Islet precursor cell (in vitro differentiated cells): ENCODE results near the gene AARSD1.
"Not testable (repeated sequence)": the region's sequence is repeated elsewhere in the genome, so short reads cannot be mapped to it uniquely, and the experiment has no call there.

Source experiments
- DNase-seq: peaks from one replicate; pipeline ENCODE4 v3.0.0-alpha.2; 2018

Gene AARSD1

DNA sequence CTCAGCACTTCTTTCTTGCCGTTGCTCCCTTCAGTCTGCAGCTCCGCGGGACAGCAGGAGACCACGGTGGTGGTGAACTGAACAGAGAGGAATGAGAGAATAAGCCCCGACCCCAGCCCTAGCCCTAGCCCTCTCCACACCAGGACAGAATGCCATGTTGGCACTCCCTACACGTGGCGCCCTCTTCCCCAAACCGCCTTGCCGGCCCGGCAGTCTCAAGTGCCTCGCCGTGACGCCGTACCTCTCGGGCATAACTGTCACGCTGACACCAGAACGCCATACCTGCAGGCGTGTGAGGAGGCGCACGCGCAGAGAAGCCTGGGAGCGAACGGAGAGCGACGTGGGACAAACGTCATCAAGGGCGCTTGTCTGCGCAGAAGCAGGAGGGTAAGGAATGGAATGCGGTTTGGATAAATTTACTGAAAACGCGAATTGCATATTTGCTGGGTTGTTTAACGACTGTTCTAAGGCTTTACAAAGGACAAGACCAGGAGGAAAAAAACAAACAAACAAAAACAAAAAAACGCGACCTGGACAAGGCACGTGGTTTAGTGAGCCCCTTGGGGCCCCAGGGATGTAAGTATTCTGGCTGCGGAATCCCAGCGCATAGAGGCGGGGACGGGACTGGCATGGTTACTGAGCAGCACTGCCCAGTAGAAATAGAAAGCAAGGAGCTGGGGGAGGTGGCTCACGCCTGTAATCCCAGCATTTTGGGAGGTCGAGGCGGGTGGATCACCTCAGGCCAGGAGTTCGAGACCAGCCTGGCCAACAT is at the start of gene AARSD1:
TSS of gene AARSD1 (minus strand) at position 294 of the 772 bp plus-strand sequence. CDS start at position 280, 14 bp downstream.
- DNase-seq: peak; percentile 98

GRCh38 chr17:43013296-43013695 is 49.0 kb upstream of the AARSD1 start:
- no peak for DNase-seq

GRCh38 chr17:43011728-43012472 is 47.6 kb upstream of the AARSD1 start:
- DNase-seq: no peak

- peak; percentile 79 for DNase-seq
These were observed 46.5 kb upstream of the AARSD1 start for GRCh38 chr17:43010667-43011308.

- DNase-seq: peak; percentile 92
These were observed 42.6 kb upstream of the AARSD1 start, which contains the start of gene IFI35 for GRCh38 chr17:43006639-43007551. Gene IFI35, plus strand, starts transcription at chr17:43006784. Its CDS starts 164 bp downstream, at chr17:43006948.

GRCh38 chr17:43003542-43004172 is 39.4 kb upstream of the AARSD1 start:
- peak; percentile 86 for DNase-seq

- not testable (repeated sequence) for DNase-seq
These were observed 36.6 kb upstream of the AARSD1 start for GRCh38 chr17:43000894-43001293.

GRCh38 chr17:42999003-42999525 is 34.8 kb upstream of the AARSD1 start:
- no peak for DNase-seq

DNA sequence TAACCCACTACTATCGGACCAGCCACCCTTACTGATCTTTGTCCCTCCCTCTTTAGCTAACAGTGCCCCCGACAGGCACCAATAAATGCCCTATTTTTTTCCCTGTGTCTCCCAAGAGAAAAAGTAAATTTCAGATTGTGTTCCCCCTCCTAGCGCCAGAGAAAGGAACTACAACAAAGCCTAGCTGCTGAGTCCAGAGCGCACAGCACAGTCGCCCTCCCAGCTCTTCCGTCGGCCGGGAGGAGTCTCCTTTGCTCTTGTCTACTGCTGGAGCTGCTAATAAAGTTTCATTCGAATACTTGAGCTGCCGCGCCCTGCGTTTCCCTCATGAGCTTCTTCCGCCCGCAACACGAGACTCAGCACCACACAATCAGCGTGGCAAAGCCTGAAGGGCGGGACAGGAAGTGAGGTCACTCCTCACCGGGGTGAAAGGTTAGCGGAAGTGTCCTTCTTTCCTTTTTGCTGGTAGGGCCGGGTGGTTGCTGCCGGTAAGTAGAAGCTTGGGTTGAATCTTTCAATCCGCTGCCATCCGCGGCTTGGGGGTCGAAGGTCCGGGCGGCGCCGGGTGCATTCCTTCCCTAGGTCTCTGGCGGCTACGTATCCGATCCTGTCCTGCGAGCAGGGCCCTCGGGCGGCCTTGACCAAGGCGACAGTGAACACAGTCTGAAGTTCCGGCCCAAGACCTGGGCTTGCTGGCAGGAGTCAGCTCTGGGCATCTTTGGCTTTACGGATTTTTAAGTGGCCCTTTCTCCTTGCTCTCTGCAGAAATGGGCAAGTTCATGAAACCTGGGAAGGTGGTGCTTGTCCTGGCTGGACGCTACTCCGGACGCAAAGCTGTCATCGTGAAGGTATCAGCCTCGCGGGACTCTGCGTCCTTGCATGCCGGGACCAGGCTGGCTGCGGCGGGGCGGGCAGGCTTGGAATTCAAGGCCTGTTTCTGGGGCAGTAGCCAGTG is 34.0 kb upstream of the AARSD1 start, which contains the start of gene RPL27:
TSS of gene RPL27 (plus strand) at position 436 of the 955 bp plus-strand sequence. CDS start at position 768, 332 bp downstream.
- peak; percentile 100 for DNase-seq

GRCh38 chr17:42997390-42997983 is 33.2 kb upstream of the AARSD1 start:
- no peak for DNase-seq

GRCh38 chr17:42993913-42994312 is 29.7 kb upstream of the AARSD1 start:
- DNase-seq: not testable (repeated sequence)

GRCh38 chr17:42992872-42993271 is 28.6 kb upstream of the AARSD1 start:
- DNase-seq: no peak

DNA sequence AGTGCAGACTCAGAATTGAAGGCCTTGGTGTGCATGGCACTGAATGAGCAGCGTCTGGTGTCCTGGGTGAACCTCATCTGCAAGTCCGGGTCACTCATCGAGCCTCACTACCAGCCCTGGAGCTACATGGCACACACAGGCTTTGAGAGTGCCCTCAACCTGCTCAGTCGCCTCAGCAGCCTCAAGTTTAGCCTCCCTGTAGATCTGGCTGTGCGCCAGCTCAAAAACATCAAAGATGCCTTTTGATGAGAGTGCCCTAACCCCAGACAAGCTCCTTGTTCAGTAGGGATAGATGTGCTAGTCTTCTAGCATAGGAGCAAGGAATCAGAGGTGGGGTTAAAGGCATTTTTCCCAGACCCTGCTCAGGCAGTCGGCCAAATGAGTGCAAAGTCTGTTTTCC is 27.2 kb upstream of the AARSD1 start:
- DNase-seq: no peak

- no peak for DNase-seq
These were observed 25.7 kb upstream of the AARSD1 start for GRCh38 chr17:42989726-42990652.

GRCh38 chr17:42989141-42989540 is 24.9 kb upstream of the AARSD1 start:
- DNase-seq: no peak

- no peak for DNase-seq
These were observed 21.0 kb upstream of the AARSD1 start for GRCh38 chr17:42985225-42985624.

- no peak for DNase-seq
These were observed 18.0 kb upstream of the AARSD1 start for GRCh38 chr17:42982266-42982665.

DNA sequence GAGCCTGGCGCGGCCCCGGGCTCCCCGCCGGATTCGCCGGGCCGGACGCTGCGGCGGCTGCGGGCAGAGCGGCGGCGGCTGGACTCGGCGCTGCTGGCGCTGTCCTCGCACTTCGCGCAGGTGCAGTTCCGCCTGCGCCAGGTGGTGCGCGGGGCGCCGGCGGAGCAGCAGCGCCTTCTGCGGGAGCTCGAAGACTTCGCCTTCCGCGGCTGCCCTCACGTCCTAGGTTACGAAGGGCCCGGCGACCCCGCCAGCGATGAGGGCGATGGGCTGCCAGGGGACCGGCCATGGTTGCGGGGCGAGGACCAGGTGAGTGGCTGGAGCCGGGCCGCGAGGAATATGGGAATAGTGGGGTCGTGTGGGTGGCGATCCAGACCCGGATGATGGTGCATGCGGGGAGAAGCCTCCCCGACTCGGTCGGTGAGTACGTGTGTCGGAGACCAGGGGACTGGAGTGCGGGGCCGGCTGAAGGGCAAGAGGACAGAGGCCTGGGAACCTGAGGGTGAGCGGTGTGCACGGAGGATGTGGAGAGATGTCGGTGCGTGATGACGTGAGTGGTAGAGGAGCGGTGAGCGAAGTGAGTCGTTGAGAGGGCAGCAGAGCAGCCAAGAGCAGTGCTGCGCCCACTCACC is 16.6 kb upstream of the AARSD1 start:
- peak; percentile 87 for DNase-seq
